HG03520 (cell line): ENCODE results near the gene HK2.

Experiments
- ATAC-seq: cut with Tn5 transposase; IDR thresholded peaks from one replicate; pipeline ENCODE4 v1.9.1; 2021; ENCODE audit warnings: mild to moderate bottlenecking, moderate library complexity; ENCODE audit not compliant: unreplicated experiment

HK2 gene

GRCh38 chr2:74856599-74856998 is 22.7 kb downstream of the HK2 start:
- no peak for ATAC-seq

- ATAC-seq: no peak
Measured at GRCh38 chr2:74857215-74857614, 23.3 kb downstream of the HK2 start.

- ATAC-seq: no peak
Measured at GRCh38 chr2:74857725-74858124, 23.8 kb downstream of the HK2 start.

GRCh38 chr2:74858281-74858680 is 24.4 kb downstream of the HK2 start:
- ATAC-seq: no peak

- ATAC-seq: no peak
Measured at GRCh38 chr2:74860079-74860478, 26.2 kb downstream of the HK2 start.

GRCh38 chr2:74860521-74860920 is 26.6 kb downstream of the HK2 start:
- ATAC-seq: no peak

- no peak for ATAC-seq
Measured at GRCh38 chr2:74861531-74861930, 27.6 kb downstream of the HK2 start.

GRCh38 chr2:74862020-74862964 is 28.4 kb downstream of the HK2 start:
- no peak for ATAC-seq

GRCh38 chr2:74863802-74864248 is 29.9 kb downstream of the HK2 start:
- ATAC-seq: no peak

- no peak for ATAC-seq
Measured at GRCh38 chr2:74864728-74865722, 31.1 kb downstream of the HK2 start.

GRCh38 chr2:74865770-74866674 is 32.1 kb downstream of the HK2 start:
- ATAC-seq: no peak

GRCh38 chr2:74867841-74868658 is 34.1 kb downstream of the HK2 start:
- ATAC-seq: no peak

- no peak for ATAC-seq
Measured at GRCh38 chr2:74869517-74869916, 35.6 kb downstream of the HK2 start.

- ATAC-seq: no peak
Measured at GRCh38 chr2:74870951-74871350, 37.0 kb downstream of the HK2 start.

- no peak for ATAC-seq
Measured at GRCh38 chr2:74871414-74871813, 37.5 kb downstream of the HK2 start.

GRCh38 chr2:74872389-74872836 is 38.5 kb downstream of the HK2 start:
- no peak for ATAC-seq

GRCh38 chr2:74873012-74873665 is 39.2 kb downstream of the HK2 start:
- ATAC-seq: no peak

- ATAC-seq: no peak
Measured at GRCh38 chr2:74873678-74874640, 40.0 kb downstream of the HK2 start.
